Panc1 (cell line): ENCODE data around the gene RITA1. TPM values are rescaled to one million over a fixed set of nuclear protein-coding genes. Genes with fewer than 3 reads are reported as not detected.
A peak's percentile ranks its signal among the peaks of the same experiment; 100 is the strongest.

ENCODE experiments used
- ATAC-seq: fragments of 200-7000 bp; cut with Tn5 transposase; 2 replicates; pipeline ENCODE4 v1.9.1; 2020; ENCODE audit warnings: mild to moderate bottlenecking, moderate library complexity
- BruUV-seq: library from RNA; stranded (reverse); fragments of 400-500 nt; replicated peaks from 2 replicates; lab custom pipeline; 2021; lab: Mats Ljungman, UMichigan
- CTCF ChIA-PET: fragments of 300-600 bp; sonication (Branson Sonifier 250); formaldehyde crosslinking; loops from one replicate; lab custom pipeline; 2022; ENCODE audit warnings: antibody characterized with exemption; lab: Charles Lee
- POLR2A ChIA-PET: fragments of 300-600 bp; sonication (Branson Sonifier 250); formaldehyde crosslinking; loops from one replicate; lab custom pipeline; 2022; ENCODE audit warnings: antibody characterized with exemption; lab: Charles Lee
- DNase-seq: peaks from one replicate; pipeline ENCODE4 v3.0.0-alpha.2; 2010; ENCODE audit warnings: low read depth, low spot score
- H3K27ac ChIP-seq: 2 replicates; pipeline ENCODE4 v1.5.1; 2011; ENCODE audit warnings: mild to moderate bottlenecking, low read length, inconsistent platforms
- H3K27me3 ChIP-seq: fragments of 200-500 bp; sonication (Bioruptor generic); 2 replicates; pipeline ENCODE4 v1.6.0; 2014; ENCODE audit warnings: low read length, inconsistent platforms; ENCODE audit not compliant: control insufficient read depth, insufficient read depth
- H3K36me3 ChIP-seq: fragments of 200-500 bp; sonication (Bioruptor generic); 2 replicates; pipeline ENCODE4 v1.5.1; 2014; ENCODE audit warnings: inconsistent platforms, mild to moderate bottlenecking, low read length, moderate library complexity; ENCODE audit not compliant: control insufficient read depth, insufficient read depth
- H3K4me1 ChIP-seq: 2 replicates; pipeline ENCODE4 v1.5.1; 2011; ENCODE audit warnings: inconsistent platforms, mild to moderate bottlenecking, low read length, moderate library complexity; ENCODE audit not compliant: control insufficient read depth, insufficient read depth
- H3K4me3 ChIP-seq, 2 experiments: 2 replicates each; pipeline ENCODE4 v1.5.1; 2011 to 2012; ENCODE audit warnings: low read depth in 2 of 2, low read length in 2 of 2, mild to moderate bottlenecking in 2 of 2, inconsistent platforms in 1 of 2, moderate library complexity in 1 of 2
- H3K9me3 ChIP-seq: fragments of 200-500 bp; sonication (Bioruptor generic); 2 replicates; pipeline ENCODE4 v1.5.1; 2014; ENCODE audit warnings: low read depth, mild to moderate bottlenecking, inconsistent platforms, low read length, moderate library complexity; ENCODE audit not compliant: control insufficient read depth, insufficient read depth
- POLR2AphosphoS5 ChIP-seq: IDR thresholded peaks from 2 replicates; pipeline ENCODE4 v1.6.1; 2012; ENCODE audit warnings: mild to moderate bottlenecking, low read depth, low read length, moderate library complexity
- SIN3A ChIP-seq: IDR thresholded peaks from 2 replicates; pipeline ENCODE4 v1.6.1; 2012; ENCODE audit warnings: low read depth, mild to moderate bottlenecking, low read length, moderate library complexity, borderline replicate concordance; ENCODE audit not compliant: insufficient read depth
- TCF7L2 ChIP-seq: IDR thresholded peaks from 2 replicates; pipeline ENCODE4 v1.6.1; 2011; ENCODE audit warnings: mild to moderate bottlenecking, low read depth, low read length, inconsistent platforms
- in situ Hi-C: cut with HindIII; loops from 2 replicates; pipeline ENCODE4 v1.10.0; 2016; ENCODE audit warnings: low sequenced_read_pairs, low pct_unique_long_range_greater_than_20kb
- intact Hi-C: fragments of 100-400 bp; cut with micrococcal nuclease; formaldehyde crosslinking; loops from one replicate; pipeline ENCODE4 v1.10.0; 2022; ENCODE audit not compliant: unreplicated experiment
- total RNA-seq: library from RNA; stranded (reverse); gene quantifications from one replicate; pipeline ENCODE4 v1.2.1, GENCODE V29; 2021; ENCODE audit not compliant: unreplicated experiment
- TF ChIP-seq, protein P1 (sequence below): fragments of 450-650 bp; IDR thresholded peaks from 2 replicates; pipeline ENCODE4 v1.5.1; 2017; ENCODE audit warnings: mild to moderate bottlenecking
- TF ChIP-seq, protein P2 (sequence below), 2 experiments: IDR thresholded peaks; 2 replicates each; pipeline ENCODE4 v1.6.1; 2011 to 2012; ENCODE audit warnings: low read depth in 2 of 2, control low read depth in 1 of 2, low read length in 1 of 2, mild to moderate bottlenecking in 1 of 2, moderate library complexity in 1 of 2; ENCODE audit not compliant: insufficient read depth in 1 of 2

Gene RITA1
- total RNA-seq, 1 experiment from 2014 or later: 41.0 TPM

DNA sequence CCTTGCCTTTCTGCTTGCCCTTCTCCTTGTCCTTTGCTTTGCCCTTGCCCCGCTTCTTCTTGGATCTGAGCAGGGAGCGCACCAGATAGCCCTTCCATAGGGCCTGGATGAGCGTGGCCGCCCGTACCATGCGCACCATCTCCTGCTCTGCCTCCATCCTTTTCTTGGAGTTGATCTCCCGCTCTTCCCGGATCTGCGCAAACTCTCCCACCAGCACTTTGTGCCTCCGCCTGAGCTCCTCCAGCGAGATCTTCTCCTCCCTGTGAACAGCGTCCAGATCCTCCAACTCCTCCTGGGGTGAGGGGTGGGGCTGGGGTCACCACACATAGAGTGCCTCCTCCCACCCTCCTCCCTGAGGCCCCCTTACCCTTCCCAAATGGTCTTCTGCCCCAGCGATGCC is 10.1 kb downstream of the RITA1 start:
- no peak for TF ChIP-seq SIN3A
- TF ChIP-seq TCF7L2: no peak
- no peak for TF ChIP-seq POLR2AphosphoS5
- TF ChIP-seq, protein P1, sequence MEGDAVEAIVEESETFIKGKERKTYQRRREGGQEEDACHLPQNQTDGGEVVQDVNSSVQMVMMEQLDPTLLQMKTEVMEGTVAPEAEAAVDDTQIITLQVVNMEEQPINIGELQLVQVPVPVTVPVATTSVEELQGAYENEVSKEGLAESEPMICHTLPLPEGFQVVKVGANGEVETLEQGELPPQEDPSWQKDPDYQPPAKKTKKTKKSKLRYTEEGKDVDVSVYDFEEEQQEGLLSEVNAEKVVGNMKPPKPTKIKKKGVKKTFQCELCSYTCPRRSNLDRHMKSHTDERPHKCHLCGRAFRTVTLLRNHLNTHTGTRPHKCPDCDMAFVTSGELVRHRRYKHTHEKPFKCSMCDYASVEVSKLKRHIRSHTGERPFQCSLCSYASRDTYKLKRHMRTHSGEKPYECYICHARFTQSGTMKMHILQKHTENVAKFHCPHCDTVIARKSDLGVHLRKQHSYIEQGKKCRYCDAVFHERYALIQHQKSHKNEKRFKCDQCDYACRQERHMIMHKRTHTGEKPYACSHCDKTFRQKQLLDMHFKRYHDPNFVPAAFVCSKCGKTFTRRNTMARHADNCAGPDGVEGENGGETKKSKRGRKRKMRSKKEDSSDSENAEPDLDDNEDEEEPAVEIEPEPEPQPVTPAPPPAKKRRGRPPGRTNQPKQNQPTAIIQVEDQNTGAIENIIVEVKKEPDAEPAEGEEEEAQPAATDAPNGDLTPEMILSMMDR: no peak
- TF ChIP-seq, protein P2, sequence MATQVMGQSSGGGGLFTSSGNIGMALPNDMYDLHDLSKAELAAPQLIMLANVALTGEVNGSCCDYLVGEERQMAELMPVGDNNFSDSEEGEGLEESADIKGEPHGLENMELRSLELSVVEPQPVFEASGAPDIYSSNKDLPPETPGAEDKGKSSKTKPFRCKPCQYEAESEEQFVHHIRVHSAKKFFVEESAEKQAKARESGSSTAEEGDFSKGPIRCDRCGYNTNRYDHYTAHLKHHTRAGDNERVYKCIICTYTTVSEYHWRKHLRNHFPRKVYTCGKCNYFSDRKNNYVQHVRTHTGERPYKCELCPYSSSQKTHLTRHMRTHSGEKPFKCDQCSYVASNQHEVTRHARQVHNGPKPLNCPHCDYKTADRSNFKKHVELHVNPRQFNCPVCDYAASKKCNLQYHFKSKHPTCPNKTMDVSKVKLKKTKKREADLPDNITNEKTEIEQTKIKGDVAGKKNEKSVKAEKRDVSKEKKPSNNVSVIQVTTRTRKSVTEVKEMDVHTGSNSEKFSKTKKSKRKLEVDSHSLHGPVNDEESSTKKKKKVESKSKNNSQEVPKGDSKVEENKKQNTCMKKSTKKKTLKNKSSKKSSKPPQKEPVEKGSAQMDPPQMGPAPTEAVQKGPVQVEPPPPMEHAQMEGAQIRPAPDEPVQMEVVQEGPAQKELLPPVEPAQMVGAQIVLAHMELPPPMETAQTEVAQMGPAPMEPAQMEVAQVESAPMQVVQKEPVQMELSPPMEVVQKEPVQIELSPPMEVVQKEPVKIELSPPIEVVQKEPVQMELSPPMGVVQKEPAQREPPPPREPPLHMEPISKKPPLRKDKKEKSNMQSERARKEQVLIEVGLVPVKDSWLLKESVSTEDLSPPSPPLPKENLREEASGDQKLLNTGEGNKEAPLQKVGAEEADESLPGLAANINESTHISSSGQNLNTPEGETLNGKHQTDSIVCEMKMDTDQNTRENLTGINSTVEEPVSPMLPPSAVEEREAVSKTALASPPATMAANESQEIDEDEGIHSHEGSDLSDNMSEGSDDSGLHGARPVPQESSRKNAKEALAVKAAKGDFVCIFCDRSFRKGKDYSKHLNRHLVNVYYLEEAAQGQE (IDR thresholded peaks at IDR 0.05; ENCODE audit: insufficient read depth in 1 of 2, low read depth in 2 of 2, low read length in 1 of 2): no peak
- intact Hi-C loops: no loop called here
- Histone ChIP-seq H3K4me3 (no peak overlapping the region), H3K27me3 (no peaks in the 10 kb centered on the region), H3K9me3 (no peaks in the 10 kb centered on the region), H3K4me1 (peaks cover 44% of the 10 kb centered on the region), H3K36me3 (no peaks in the 10 kb centered on the region), H3K27ac (peak overlapping the region; percentile 67)
- in situ Hi-C loops: no loop called here
- ChIA-PET POLR2A (interaction anchor here (0.5 kb wide), 1 partner anchor 160 kb away, joined by 4 read pairs; no protein-coding TSS in a partner anchor), CTCF (no interaction called here)
- ATAC-seq: no peak
- DNase-seq: no peak
- no TSS peak for BruUV-seq

DNA sequence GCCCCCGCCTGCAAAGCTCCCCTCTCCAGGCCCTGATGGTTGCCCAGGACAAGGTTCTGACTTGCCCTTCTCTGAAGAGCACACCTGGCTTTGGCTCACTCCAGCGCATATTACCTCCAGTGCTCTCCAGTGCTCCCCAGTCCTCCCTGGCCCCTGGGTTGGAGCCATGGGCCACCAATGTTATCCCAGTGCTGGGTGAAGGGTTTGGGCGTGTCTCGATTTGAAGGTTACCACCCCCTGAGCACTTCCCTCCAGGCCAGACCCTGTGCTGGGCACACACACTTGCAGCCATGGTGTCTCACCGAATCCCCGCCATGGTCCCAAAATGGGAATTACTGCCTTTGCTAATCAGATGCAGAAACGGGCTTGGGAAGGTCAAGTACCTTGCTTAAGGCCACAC is 11.1 kb downstream of the RITA1 start:
- DNase-seq (no peak), ATAC-seq (peak; percentile 10; the same call in 1 of the 2 replicates)
- in situ Hi-C loops (no loop called here), intact Hi-C loops (no loop called here)
- ChIA-PET CTCF (interaction anchor here (0.7 kb wide), 1 partner anchor 26 kb away, joined by 5 read pairs; no protein-coding TSS in a partner anchor), POLR2A (interaction anchor here (0.7 kb wide), 1 partner anchor 65 kb away, joined by 20 read pairs; no protein-coding TSS in a partner anchor)
- TF ChIP-seq TCF7L2: no peak
- no peak for TF ChIP-seq POLR2AphosphoS5
- TF ChIP-seq, protein P1: no peak
- TF ChIP-seq SIN3A: no peak
- TF ChIP-seq, protein P2 (IDR thresholded peaks at IDR 0.05; ENCODE audit: insufficient read depth in 1 of 2, low read depth in 2 of 2, low read length in 1 of 2): no peak
- Histone ChIP-seq H3K27me3 (no peaks in the 10 kb centered on the region), H3K4me1 (peaks cover 40% of the 10 kb centered on the region), H3K9me3 (no peaks in the 10 kb centered on the region), H3K4me3 (no peak overlapping the region), H3K36me3 (no peaks in the 10 kb centered on the region), H3K27ac (peak overlapping the region; percentile 40)
- BruUV-seq: no TSS peak
